GM12874 (cell line): ENCODE measurements around the gene STRN.

ENCODE experiments used
- TF ChIP-seq, protein P1 (sequence below): IDR thresholded peaks from 2 replicates; pipeline ENCODE4 v1.5.1; 2011; ENCODE audit warnings: low read depth, mild to moderate bottlenecking, control low read depth, low read length, moderate library complexity; ENCODE audit not compliant: insufficient read depth

The STRN gene

DNA sequence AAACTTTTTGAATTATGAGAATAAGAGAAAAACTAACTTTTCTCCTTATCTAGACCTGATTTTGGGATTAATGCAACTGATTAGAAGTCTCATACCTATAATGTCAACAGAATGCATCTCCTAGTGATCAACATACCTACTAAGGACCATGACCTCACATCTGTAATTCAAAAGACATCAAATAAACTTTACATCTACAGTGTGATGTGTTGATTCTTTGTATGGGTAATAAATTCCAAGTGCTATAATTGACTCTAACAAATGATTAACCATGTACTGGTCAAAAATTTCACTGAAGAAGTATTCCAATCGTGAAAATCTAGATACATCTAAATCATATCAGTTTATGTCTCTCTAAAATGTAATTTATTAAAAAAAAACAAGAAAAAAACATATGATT, 84.5 kb downstream of the STRN start:
- TF ChIP-seq, protein P1, sequence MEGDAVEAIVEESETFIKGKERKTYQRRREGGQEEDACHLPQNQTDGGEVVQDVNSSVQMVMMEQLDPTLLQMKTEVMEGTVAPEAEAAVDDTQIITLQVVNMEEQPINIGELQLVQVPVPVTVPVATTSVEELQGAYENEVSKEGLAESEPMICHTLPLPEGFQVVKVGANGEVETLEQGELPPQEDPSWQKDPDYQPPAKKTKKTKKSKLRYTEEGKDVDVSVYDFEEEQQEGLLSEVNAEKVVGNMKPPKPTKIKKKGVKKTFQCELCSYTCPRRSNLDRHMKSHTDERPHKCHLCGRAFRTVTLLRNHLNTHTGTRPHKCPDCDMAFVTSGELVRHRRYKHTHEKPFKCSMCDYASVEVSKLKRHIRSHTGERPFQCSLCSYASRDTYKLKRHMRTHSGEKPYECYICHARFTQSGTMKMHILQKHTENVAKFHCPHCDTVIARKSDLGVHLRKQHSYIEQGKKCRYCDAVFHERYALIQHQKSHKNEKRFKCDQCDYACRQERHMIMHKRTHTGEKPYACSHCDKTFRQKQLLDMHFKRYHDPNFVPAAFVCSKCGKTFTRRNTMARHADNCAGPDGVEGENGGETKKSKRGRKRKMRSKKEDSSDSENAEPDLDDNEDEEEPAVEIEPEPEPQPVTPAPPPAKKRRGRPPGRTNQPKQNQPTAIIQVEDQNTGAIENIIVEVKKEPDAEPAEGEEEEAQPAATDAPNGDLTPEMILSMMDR, result no peak

GRCh38 chr2:36878429-36878828, 87.9 kb downstream of the STRN start:
- TF ChIP-seq, protein P1, result no peak

GRCh38 chr2:36871068-36871707, 95.1 kb downstream of the STRN start:
- TF ChIP-seq, protein P1, result no peak

- TF ChIP-seq, protein P1, result no peak
Measured at GRCh38 chr2:36869606-36870005, 96.7 kb downstream of the STRN start.

DNA sequence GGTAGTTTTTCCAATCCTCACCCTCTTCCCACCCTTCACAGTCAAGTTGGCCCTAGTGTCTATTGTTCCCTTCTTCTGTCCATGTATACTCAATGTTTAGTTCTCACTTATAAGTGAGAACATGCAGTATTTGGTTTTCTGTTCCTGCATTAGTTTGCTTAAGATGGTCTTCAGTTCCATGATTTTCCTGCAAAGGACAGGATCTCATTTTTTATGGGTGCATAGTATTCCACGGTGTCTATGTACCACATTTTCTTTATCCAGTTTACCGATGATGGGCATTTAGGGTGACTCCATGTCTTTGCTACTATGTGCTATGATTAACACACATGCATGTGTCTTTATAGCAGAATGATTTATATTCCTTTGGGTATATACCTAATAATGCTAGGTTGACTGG, 104.4 kb downstream of the STRN start:
- TF ChIP-seq, protein P1, result no peak

DNA sequence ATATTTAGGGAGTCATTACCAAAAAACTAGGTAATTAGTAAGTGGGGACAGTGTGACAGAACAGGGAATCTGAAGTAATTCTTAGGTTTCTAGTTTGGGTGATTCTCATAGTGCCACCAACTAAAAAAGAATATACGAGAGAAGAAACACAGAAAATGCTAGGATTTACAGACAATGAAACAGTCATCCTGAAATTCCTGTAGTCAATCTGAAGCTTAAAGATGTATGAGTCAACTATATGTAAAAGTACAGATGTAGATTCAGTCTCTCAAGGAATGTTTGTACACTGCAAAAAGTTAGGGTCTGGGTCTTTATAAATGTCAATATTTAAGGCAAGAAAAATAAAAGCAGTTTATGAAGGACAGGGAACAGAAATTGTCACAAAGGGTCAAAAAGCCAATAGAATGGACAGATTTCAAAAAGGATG, 107.0 kb downstream of the STRN start:
- TF ChIP-seq, protein P1, result no peak

DNA sequence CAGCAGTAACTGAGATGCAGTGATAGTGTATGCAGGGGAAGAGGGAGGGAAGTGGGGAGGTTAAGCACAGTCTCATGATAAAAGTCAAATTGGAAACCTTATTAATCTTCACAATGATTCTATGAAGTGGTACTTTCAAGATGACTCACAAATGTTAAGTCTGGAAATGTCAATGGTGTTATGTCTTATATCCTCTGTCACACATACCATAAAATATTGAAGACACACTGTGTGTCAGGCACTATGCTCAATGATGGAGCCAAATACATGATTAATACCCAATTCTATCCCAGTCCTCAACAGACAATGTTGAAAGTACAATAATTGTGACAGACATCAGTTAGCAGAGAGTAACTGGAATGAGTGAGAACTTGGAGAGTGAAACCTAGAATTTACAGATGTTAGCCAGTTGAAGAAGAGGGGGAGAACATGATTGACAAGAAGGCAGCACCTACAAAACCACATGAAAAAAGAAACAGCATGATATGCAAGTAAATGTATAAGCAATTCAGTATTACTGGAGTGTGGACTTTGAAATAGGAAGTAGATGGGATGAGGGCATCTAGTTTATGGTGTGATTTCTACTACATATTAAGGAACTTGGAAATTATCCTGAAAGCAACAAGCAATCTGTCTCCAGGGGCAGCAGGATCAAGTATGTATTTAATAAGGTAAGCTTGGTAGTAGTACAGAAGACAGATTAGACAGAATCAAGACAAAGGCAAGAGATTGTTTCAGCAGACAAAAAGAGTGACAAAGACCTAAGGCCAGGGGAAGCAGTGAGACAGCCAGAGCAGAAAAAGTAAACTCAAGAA, 107.6 kb downstream of the STRN start:
- TF ChIP-seq, protein P1, result no peak
